NB4 (cell line): ENCODE measurements around the gene BCO2.

Experiments used
- DNase-seq: peaks from one replicate; pipeline ENCODE4 v3.0.0; 2010; ENCODE audit warnings: low read depth
- H3K4me3 ChIP-seq: one replicate; pipeline ENCODE4 v1.5.1; 2011; ENCODE audit warnings: mild to moderate bottlenecking, low read depth, low read length, moderate library complexity
- CTCF ChIP-seq: IDR thresholded peaks from one replicate; pipeline ENCODE4 v1.5.1; 2012; ENCODE audit warnings: low read depth, low read length
- MAX ChIP-seq: IDR thresholded peaks from 2 replicates; pipeline ENCODE4 v1.6.1; 2011; ENCODE audit warnings: low read depth, low read length
- MYC ChIP-seq: IDR thresholded peaks from 2 replicates; pipeline ENCODE4 v1.6.1; 2011; ENCODE audit warnings: low read depth, low read length
- POLR2A ChIP-seq: IDR thresholded peaks from 2 replicates; pipeline ENCODE4 v1.6.1; 2011; ENCODE audit warnings: mild to moderate bottlenecking; ENCODE audit not compliant: insufficient read length; ENCODE audit errors: extremely low read depth

Gene BCO2

GRCh38 chr11:112235750-112236390, 60.6 kb downstream of the BCO2 start:
- DNase-seq: no peak
- no peak overlapping the region for H3K4me3 ChIP-seq
- TF ChIP-seq MAX (no peak), CTCF (no peak), MYC (no peak), POLR2A (no peak)

- TF ChIP-seq MYC: no peak
- TF ChIP-seq CTCF: no peak
- DNase-seq: no peak
- H3K4me3 ChIP-seq: no peak overlapping the region
These were observed 62.1 kb downstream of the BCO2 start for GRCh38 chr11:112237451-112237850.

- no peak for DNase-seq
- no peak for TF ChIP-seq MAX
- no peak for TF ChIP-seq MYC
- no peak for TF ChIP-seq CTCF
- TF ChIP-seq POLR2A: no peak
These were observed 62.7 kb downstream of the BCO2 start for GRCh38 chr11:112238041-112238440.

GRCh38 chr11:112241486-112241885, 66.2 kb downstream of the BCO2 start:
- TF ChIP-seq POLR2A: no peak
- TF ChIP-seq MYC: no peak
- TF ChIP-seq MAX: no peak
- TF ChIP-seq CTCF: no peak
- H3K4me3 ChIP-seq: no peak overlapping the region
- DNase-seq: no peak

More at GRCh38 chr11:112238041-112238440, 62.7 kb downstream of the BCO2 start:
- H3K4me3 ChIP-seq: no peak overlapping the region

- TF ChIP-seq MAX (no peak), POLR2A (no peak), CTCF (no peak), MYC (no peak)
- no peak for DNase-seq
- no peak overlapping the region for H3K4me3 ChIP-seq
These were observed 71.9 kb downstream of the BCO2 start for GRCh38 chr11:112247201-112247600.

- TF ChIP-seq CTCF: no peak
- TF ChIP-seq MAX: no peak
- TF ChIP-seq MYC: no peak
- TF ChIP-seq POLR2A: no peak
- DNase-seq: no peak
- no peak overlapping the region for H3K4me3 ChIP-seq
These were observed 72.9 kb downstream of the BCO2 start for GRCh38 chr11:112248201-112248600.
